HepG2 (cell line): ENCODE data around the gene PTK7. TPM values are rescaled to one million over a fixed set of nuclear protein-coding genes. Genes with fewer than 3 reads are reported as not detected.
A peak's percentile ranks its signal among the peaks of the same experiment; 100 is the strongest.

ENCODE experiments used
- AHDC1 ChIP-seq: sonication (generic); formaldehyde crosslinking; IDR thresholded peaks from 2 replicates; pipeline ENCODE4 v1.5.1; 2020; ENCODE audit warnings: mild to moderate bottlenecking, missing genetic modification reagents, borderline replicate concordance
- ATF7-NPFF ChIP-seq: sonication (generic); formaldehyde crosslinking; IDR thresholded peaks from 2 replicates; pipeline ENCODE4 v1.8.1; 2023; ENCODE audit warnings: mild to moderate bottlenecking, low read depth, missing genetic modification reagents, moderate library complexity
- CREB3 ChIP-seq: sonication (generic); formaldehyde crosslinking; IDR thresholded peaks from 2 replicates; pipeline ENCODE4 v1.5.0; 2020; ENCODE audit warnings: missing genetic modification reagents
- HNF1A ChIP-seq, 2 experiments: sonication (generic) in 1 of 2; formaldehyde crosslinking in 1 of 2; IDR thresholded peaks; 2 replicates each; pipeline versions ENCODE4 v1.4.0 to v1.6.1; 2016 to 2020; ENCODE audit warnings: borderline replicate concordance in 1 of 2, low read depth in 1 of 2, mild to moderate bottlenecking in 1 of 2, missing genetic modification reagents in 1 of 2
- HOXA3 ChIP-seq: sonication (generic); formaldehyde crosslinking; IDR thresholded peaks from 2 replicates; pipeline ENCODE4 v1.5.0; 2020; ENCODE audit warnings: missing genetic modification reagents
- NCOR1 ChIP-seq: fragments of 200-600 bp; sonication (generic); IDR thresholded peaks from 2 replicates; pipeline ENCODE4 v1.7.0; 2017; ENCODE audit warnings: antibody characterized with exemption, low read length, borderline replicate concordance
- PBX2 ChIP-seq: IDR thresholded peaks from 2 replicates; pipeline ENCODE4 v1.6.1; 2016; ENCODE audit warnings: control low read depth
- POLR2AphosphoS5 ChIP-seq: IDR thresholded peaks from 2 replicates; pipeline ENCODE4 v1.6.1; 2012; ENCODE audit warnings: low read depth, low read length
- RARA ChIP-seq: IDR thresholded peaks from 2 replicates; pipeline ENCODE4 v1.6.1; 2016; ENCODE audit warnings: missing genetic modification reagents, missing compliant biosample characterization
- SIX1 ChIP-seq: sonication (generic); formaldehyde crosslinking; IDR thresholded peaks from 2 replicates; pipeline ENCODE4 v1.4.0; 2020; ENCODE audit warnings: missing genetic modification reagents, borderline replicate concordance
- ZNF414 ChIP-seq: sonication (generic); formaldehyde crosslinking; IDR thresholded peaks from 2 replicates; pipeline ENCODE4 v1.5.0; 2020; ENCODE audit warnings: missing genetic modification reagents
- ZNF570 ChIP-seq: sonication (generic); formaldehyde crosslinking; IDR thresholded peaks from 2 replicates; pipeline ENCODE4 v1.4.0; 2020; ENCODE audit warnings: mild to moderate bottlenecking, missing genetic modification reagents, borderline replicate concordance
- ZSCAN5A ChIP-seq: sonication (generic); formaldehyde crosslinking; IDR thresholded peaks from 2 replicates; pipeline ENCODE4 v1.8.0; 2022; ENCODE audit warnings: mild to moderate bottlenecking, missing genetic modification reagents, borderline replicate concordance
- polyA plus RNA-seq, 8 experiments: library from polyadenylated mRNA; depleted of rRNA in 3 of 8; stranded (reverse) in 7 of 8; unstranded in 1 of 8; fragments of >200 nt; fragmentation: Illumina TruSeq in 4 of 8; extraction: Trizol in 4 of 8; gene quantifications; 2 replicates each; pipeline versions ENCODE4 v1.2.1 to v1.2.3, GENCODE V29; 2011 to 2016; ENCODE audit warnings: low read depth in 4 of 8, missing spikeins in 1 of 8, mixed read lengths in 1 of 8; ENCODE audit not compliant: insufficient read depth in 1 of 8
- total RNA-seq, 5 experiments: library from RNA; depleted of rRNA; stranded (reverse); fragments of >200 nt; fragmentation: Illumina TruSeq; extraction: Trizol; gene quantifications; 2 replicates each; pipeline ENCODE4 v1.2.3, GENCODE V29; 2016; ENCODE audit warnings: low read depth in 1 of 5

The PTK7 gene
- total and polyA plus RNA-seq, 2 of the 13 experiments (the other 11 are each of a cell fraction or from before 2014, with no cell fraction given): 98.5 to 99.8 TPM

GRCh38 chr6:43075670-43076463 is at the start of gene PTK7 (continued):
- TF ChIP-seq SIX1 (CRISPR knock-in tag) (no peak), POLR2AphosphoS5 (peak; percentile 38), HOXA3 (no peak), HNF1A (IDR thresholded peaks at IDR 0.05; ENCODE audit: low read depth) (no peak), HNF1A (CRISPR knock-in tag; IDR thresholded peaks at IDR 0.05; ENCODE audit: borderline replicate concordance) (0 out of 2 replicates have a peak, but pooled peaks have one; percentile 7), ZSCAN5A (no peak), AHDC1 (CRISPR knock-in tag) (no peak), ATF7-NPFF (peak; percentile 74; the same call in 1 of the 2 replicates), NCOR1 (no peak; the same call in 1 of the 2 replicates), PBX2 (CRISPR knock-in tag) (no peak), RARA (CRISPR knock-in tag) (no peak), ZNF414 (CRISPR knock-in tag) (no peak), ZNF570 (no peak; the same call in 1 of the 2 replicates), CREB3 (CRISPR knock-in tag) (no peak)
